Mucosa of descending colon (tissue), 3 donors: ENCODE results near the gene LACTB. TPM values are rescaled to one million over a fixed set of nuclear protein-coding genes. Genes with fewer than 3 reads are reported as not detected.

Experiments used
- ATAC-seq: fragments of 200-7000 bp; cut with Tn5 transposase; one replicate; pipeline ENCODE4 v1.9.1; 2020; ENCODE audit warnings: mild to moderate bottlenecking, moderate library complexity
- DNase-seq, 3 donors: peaks; one replicate each; pipeline ENCODE4 v3.0.0-alpha.2; 2020
- H3K36me3 ChIP-seq: fragments of 200-600 bp; one replicate; pipeline ENCODE4 v1.8.0; 2021; ENCODE audit warnings: low read depth, mild to moderate bottlenecking
- H3K4me1 ChIP-seq: fragments of 200-600 bp; one replicate; pipeline ENCODE4 v1.8.0; 2021; ENCODE audit warnings: low read depth, mild to moderate bottlenecking
- H3K4me3 ChIP-seq: fragments of 200-600 bp; one replicate; pipeline ENCODE4 v1.8.0; 2021; ENCODE audit warnings: mild to moderate bottlenecking
- H3K9me3 ChIP-seq: fragments of 200-600 bp; one replicate; pipeline ENCODE4 v1.8.0; 2021; ENCODE audit warnings: mild to moderate bottlenecking
- CTCF ChIP-seq: fragments of 200-600 bp; IDR thresholded peaks from one replicate; pipeline ENCODE4 v1.8.0; 2022; ENCODE audit warnings: antibody characterized with exemption, mild to moderate bottlenecking
- intact Hi-C, 2 donors: fragments of 100-400 bp; cut with DNase I in 1 of 2; cut with micrococcal nuclease in 1 of 2; formaldehyde crosslinking; loops; one replicate each; pipeline versions ENCODE4 v1.11.0 to v1.11.1; 2022; cut with DNase I, micrococcal nuclease
- total RNA-seq, 3 donors: library from RNA; stranded (reverse); fragmentation: NEBNext Ultra II Directional in 2 of 3; extraction: Animal tissue kit (Norgen Biotek cat#: 25700) in 2 of 3; gene quantifications; one replicate each; pipeline versions ENCODE4 v1.2.1 to v1.2.4, GENCODE V29; 2021 to 2023
- donor health status: DM: no; HTN: no; CAD: no; lungs with moderate emphysema.
- donor health status: DM: no; HTN: no; CAD: no.
- donor health status: DM: no; HTN: yes; CAD: no.

The LACTB gene
- total RNA-seq, 3 donors from 2014 or later: 19.8 to 24.0 (median 21.1) TPM

DNA sequence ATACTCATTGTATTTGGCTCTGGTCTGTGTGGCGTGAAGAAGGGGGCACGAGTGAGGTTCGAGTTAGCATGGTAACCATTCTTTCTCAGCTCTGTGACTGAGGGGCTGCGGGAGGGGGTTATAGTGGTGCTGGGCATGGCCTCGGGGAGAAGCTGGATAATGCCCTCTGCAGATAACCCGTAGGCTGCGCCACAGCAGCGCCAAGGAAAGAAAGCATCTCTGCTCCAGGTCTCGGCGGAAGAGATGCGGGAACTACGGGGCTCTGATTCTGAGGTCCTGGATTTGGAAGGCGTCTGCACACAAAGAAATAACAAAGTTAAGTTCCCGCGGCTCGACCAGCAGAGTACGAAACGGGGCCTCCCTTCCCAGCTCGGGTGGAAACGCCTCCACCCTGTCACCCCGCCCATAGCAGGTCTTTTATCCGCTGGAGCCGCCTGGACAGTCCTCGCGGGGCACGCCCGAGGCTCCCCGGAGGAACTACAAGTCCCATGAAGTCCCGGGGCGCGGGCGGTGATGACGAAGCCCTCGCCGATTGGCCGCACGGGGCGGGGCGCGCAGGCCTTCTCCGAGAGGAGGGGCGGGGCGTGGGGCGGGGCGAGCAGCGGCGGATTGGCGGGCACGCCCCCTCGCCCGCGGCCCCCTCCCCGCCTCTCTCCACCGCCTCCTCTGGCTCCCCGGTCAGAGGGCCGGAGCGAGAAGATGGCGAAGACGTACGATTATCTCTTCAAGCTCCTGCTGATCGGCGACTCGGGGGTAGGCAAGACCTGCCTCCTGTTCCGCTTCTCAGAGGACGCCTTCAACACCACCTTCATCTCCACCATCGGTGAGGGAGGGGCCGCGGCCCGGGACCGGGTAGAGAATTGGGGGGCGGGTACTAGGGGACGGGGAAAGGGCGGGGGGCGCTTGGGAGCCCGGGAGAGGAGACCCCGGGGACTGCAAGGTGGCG is 67.5 kb downstream of the LACTB start, which contains the start of gene RAB8B:
Gene RAB8B, plus strand, starts transcription at position 681 of the 946 bp plus-strand sequence. Its CDS starts 19 bp downstream, at position 700.
- peaks cover 10% of the 10 kb centered on the region for H3K4me1 ChIP-seq
- intact Hi-C loops: no loop called here
- ATAC-seq (peak; percentile 98), DNase-seq (peak; percentile 99 to 100 (median 99))
- no peaks in the 10 kb centered on the region for H3K36me3 ChIP-seq
- no peaks in the 10 kb centered on the region for H3K9me3 ChIP-seq
- peak; percentile 21 for TF ChIP-seq CTCF
- H3K4me3 ChIP-seq: peak within 1 kb of the TSS; percentile 34

- intact Hi-C loops: no loop called here
- Histone ChIP-seq H3K9me3 (no peaks in the 10 kb centered on the region), H3K4me1 (peaks cover 10% of the 10 kb centered on the region), H3K4me3 (peak overlapping the region; percentile 34), H3K36me3 (no peaks in the 10 kb centered on the region)
- DNase-seq (no peak), ATAC-seq (no peak)
- no peak for TF ChIP-seq CTCF
These were observed 68.5 kb downstream of the LACTB start for GRCh38 chr15:63189941-63190768.

DNA sequence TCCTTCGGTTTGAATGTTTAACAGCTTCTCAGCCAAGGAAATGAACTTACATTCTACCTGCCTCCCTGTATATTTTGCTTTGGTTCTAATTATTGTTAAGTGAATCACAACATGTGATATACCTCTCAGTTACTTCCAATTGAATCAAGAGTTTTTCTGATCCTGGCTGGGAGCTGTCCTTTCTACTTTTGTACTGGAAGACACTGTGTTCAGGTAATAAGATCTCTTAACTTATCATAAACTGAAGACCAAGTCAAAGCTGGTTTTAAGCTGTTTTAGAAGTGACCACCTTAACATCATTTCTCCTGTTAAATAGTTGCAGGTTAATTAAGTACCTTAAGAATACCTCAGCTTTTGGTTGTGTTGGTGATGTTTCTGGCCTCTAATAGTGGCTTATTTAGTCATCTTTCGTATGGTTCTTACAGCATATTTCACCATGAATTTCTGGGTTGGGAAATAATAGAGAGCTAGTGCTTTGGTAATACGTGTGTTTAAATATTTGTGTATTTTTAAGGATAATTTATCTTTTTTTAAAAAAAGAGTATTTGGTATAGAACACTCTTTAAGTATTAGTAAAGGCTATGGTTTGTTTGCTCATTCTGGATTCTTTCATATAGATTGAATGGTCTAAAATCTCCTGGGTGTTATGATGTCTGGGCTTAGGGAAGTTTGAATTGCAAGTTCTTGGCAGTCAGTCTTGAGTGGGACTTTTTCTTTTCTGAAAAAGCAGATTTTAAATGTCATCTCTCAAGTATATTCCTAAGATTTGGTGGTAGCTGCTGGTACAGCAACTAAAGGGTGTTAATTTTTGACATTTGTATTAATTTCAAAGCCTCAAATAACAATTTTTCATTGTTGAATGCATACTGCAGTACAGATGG is 69.3 kb downstream of the LACTB start:
- Histone ChIP-seq H3K4me1 (peaks cover 16% of the 10 kb centered on the region), H3K4me3 (no peak overlapping the region), H3K36me3 (no peaks in the 10 kb centered on the region), H3K9me3 (no peaks in the 10 kb centered on the region)
- no peak for DNase-seq
- intact Hi-C loops: no loop called here
- TF ChIP-seq CTCF: no peak
- no peak for ATAC-seq

Other genes starting within 250 kb of the LACTB start
- gene TPM1, start 79.1 kb upstream of the LACTB start, total RNA-seq: 1,000 to 10,000 TPM in 1 of 3 donors, 100 to 1,000 TPM in 2; 613 to 1,704 (median 696) TPM
- 100 to 1,000 TPM; 187 to 234 (median 208) TPM for gene RPS27L, start 35.6 kb downstream of the LACTB start, total RNA-seq
- 10 to 100 TPM in 2 of 3 donors, 1 to 10 TPM in 1; 7.4 to 26.4 (median 18.3) TPM for gene RAB8B, start 67.7 kb downstream of the LACTB start, total RNA-seq
- gene APH1B, start 155.7 kb downstream of the LACTB start, total RNA-seq: 10 to 100 TPM in 2 of 3 donors, 1 to 10 TPM in 1; 6.1 to 12.7 (median 11.4) TPM